GM23338 (cell line): ENCODE results near the gene EPB41L4A.

ENCODE experiments used
- CREB1 ChIP-seq: fragments of 250-450 bp; sonication (Bioruptor Pico); IDR thresholded peaks from 2 replicates; pipeline ENCODE4 v1.5.0; 2020; ENCODE audit warnings: low read depth, mild to moderate bottlenecking, moderate library complexity
- EZH2 ChIP-seq: fragments of 200-600 bp; sonication (generic); IDR thresholded peaks from one replicate; pipeline ENCODE4 v1.8.0; 2017; ENCODE audit warnings: antibody characterized with exemption, mild to moderate bottlenecking, low read depth; ENCODE audit not compliant: unreplicated experiment
- EZH2phosphoT487 ChIP-seq: fragments of 200-600 bp; sonication (generic); IDR thresholded peaks from one replicate; pipeline ENCODE4 v1.8.1; 2018; ENCODE audit warnings: antibody characterized with exemption; ENCODE audit not compliant: unreplicated experiment
- JUNB ChIP-seq: IDR thresholded peaks from one replicate; pipeline ENCODE4 v1.6.1; 2016; ENCODE audit warnings: antibody characterized with exemption; ENCODE audit not compliant: unreplicated experiment
- POLR2AphosphoS5 ChIP-seq: IDR thresholded peaks from 2 replicates; pipeline ENCODE4 v1.6.1; 2016; ENCODE audit warnings: antibody characterized with exemption, low read depth
- STAT1 ChIP-seq: IDR thresholded peaks from one replicate; pipeline ENCODE4 v1.6.1; 2016; ENCODE audit warnings: antibody characterized with exemption; ENCODE audit not compliant: unreplicated experiment
- TF ChIP-seq, protein P1 (sequence below), 2 experiments: fragments of 200-600 bp in 1 of 2; sonication (generic) in 1 of 2; conservative IDR thresholded peaks; 2 replicates each; pipeline versions ENCODE4 v1.5.1 to v1.6.1; 2016 to 2017; ENCODE audit warnings: antibody characterized with exemption in 2 of 2, low read depth in 2 of 2, mild to moderate bottlenecking in 2 of 2, moderate library complexity in 1 of 2
- TF ChIP-seq, protein P2 (sequence below): fragments of 250-450 bp; sonication (Bioruptor Pico); IDR thresholded peaks from 2 replicates; pipeline ENCODE4 v1.5.0; 2020; ENCODE audit warnings: mild to moderate bottlenecking, moderate library complexity
- TF ChIP-seq, protein P3 (sequence below): IDR thresholded peaks from one replicate; pipeline ENCODE4 v1.6.1; 2018; ENCODE audit warnings: antibody characterized with exemption; ENCODE audit not compliant: unreplicated experiment

DNA sequence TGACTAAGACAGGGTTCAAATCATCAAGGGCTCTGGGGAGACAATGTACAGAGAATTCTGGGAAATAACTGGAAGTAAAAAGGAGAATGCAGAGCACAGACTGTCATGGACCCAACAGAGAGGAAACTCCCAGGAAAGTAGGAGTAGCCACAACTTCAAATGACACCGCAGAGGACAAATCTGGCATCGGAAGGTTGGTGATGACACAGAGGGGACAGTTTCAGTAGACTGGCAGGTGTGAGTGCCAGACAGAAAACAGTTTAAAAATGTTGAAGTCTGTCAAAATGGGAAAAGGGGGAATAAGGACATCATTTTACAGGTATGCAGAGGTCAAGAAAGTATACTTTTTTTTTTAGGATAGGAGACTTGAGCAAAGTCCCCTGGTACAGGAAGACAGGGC lies 70.2 kb downstream of the EPB41L4A start:
- TF ChIP-seq, protein P1, sequence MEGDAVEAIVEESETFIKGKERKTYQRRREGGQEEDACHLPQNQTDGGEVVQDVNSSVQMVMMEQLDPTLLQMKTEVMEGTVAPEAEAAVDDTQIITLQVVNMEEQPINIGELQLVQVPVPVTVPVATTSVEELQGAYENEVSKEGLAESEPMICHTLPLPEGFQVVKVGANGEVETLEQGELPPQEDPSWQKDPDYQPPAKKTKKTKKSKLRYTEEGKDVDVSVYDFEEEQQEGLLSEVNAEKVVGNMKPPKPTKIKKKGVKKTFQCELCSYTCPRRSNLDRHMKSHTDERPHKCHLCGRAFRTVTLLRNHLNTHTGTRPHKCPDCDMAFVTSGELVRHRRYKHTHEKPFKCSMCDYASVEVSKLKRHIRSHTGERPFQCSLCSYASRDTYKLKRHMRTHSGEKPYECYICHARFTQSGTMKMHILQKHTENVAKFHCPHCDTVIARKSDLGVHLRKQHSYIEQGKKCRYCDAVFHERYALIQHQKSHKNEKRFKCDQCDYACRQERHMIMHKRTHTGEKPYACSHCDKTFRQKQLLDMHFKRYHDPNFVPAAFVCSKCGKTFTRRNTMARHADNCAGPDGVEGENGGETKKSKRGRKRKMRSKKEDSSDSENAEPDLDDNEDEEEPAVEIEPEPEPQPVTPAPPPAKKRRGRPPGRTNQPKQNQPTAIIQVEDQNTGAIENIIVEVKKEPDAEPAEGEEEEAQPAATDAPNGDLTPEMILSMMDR (conservative IDR thresholded peaks at IDR 0.05; ENCODE audit: low read depth in 2 of 2) = no peak
- no peak for TF ChIP-seq EZH2
- TF ChIP-seq EZH2phosphoT487 = no peak
- no peak for TF ChIP-seq POLR2AphosphoS5
- TF ChIP-seq CREB1 (CRISPR knock-in tag) = no peak
- TF ChIP-seq, protein P2, sequence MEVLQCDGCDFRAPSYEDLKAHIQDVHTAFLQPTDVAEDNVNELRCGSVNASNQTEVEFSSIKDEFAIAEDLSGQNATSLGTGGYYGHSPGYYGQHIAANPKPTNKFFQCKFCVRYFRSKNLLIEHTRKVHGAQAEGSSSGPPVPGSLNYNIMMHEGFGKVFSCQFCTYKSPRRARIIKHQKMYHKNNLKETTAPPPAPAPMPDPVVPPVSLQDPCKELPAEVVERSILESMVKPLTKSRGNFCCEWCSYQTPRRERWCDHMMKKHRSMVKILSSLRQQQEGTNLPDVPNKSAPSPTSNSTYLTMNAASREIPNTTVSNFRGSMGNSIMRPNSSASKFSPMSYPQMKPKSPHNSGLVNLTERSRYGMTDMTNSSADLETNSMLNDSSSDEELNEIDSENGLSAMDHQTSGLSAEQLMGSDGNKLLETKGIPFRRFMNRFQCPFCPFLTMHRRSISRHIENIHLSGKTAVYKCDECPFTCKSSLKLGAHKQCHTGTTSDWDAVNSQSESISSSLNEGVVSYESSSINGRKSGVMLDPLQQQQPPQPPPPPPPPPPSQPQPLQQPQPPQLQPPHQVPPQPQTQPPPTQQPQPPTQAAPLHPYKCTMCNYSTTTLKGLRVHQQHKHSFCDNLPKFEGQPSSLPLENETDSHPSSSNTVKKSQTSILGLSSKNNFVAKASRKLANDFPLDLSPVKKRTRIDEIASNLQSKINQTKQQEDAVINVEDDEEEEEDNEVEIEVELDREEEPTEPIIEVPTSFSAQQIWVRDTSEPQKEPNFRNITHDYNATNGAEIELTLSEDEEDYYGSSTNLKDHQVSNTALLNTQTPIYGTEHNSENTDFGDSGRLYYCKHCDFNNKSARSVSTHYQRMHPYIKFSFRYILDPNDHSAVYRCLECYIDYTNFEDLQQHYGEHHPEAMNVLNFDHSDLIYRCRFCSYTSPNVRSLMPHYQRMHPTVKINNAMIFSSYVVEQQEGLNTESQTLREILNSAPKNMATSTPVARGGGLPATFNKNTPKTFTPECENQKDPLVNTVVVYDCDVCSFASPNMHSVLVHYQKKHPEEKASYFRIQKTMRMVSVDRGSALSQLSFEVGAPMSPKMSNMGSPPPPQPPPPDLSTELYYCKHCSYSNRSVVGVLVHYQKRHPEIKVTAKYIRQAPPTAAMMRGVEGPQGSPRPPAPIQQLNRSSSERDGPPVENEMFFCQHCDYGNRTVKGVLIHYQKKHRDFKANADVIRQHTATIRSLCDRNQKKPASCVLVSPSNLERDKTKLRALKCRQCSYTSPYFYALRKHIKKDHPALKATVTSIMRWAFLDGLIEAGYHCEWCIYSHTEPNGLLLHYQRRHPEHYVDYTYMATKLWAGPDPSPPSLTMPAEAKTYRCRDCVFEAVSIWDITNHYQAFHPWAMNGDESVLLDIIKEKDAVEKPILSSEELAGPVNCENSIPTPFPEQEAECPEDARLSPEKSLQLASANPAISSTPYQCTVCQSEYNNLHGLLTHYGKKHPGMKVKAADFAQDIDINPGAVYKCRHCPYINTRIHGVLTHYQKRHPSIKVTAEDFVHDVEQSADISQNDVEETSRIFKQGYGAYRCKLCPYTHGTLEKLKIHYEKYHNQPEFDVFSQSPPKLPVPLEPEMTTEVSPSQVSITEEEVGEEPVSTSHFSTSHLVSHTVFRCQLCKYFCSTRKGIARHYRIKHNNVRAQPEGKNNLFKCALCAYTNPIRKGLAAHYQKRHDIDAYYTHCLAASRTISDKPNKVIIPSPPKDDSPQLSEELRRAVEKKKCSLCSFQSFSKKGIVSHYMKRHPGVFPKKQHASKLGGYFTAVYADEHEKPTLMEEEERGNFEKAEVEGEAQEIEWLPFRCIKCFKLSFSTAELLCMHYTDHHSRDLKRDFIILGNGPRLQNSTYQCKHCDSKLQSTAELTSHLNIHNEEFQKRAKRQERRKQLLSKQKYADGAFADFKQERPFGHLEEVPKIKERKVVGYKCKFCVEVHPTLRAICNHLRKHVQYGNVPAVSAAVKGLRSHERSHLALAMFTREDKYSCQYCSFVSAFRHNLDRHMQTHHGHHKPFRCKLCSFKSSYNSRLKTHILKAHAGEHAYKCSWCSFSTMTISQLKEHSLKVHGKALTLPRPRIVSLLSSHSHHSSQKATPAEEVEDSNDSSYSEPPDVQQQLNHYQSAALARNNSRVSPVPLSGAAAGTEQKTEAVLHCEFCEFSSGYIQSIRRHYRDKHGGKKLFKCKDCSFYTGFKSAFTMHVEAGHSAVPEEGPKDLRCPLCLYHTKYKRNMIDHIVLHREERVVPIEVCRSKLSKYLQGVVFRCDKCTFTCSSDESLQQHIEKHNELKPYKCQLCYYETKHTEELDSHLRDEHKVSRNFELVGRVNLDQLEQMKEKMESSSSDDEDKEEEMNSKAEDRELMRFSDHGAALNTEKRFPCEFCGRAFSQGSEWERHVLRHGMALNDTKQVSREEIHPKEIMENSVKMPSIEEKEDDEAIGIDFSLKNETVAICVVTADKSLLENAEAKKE (CRISPR knock-in tag) = no peak
- TF ChIP-seq JUNB = no peak
- TF ChIP-seq STAT1 = no peak
- TF ChIP-seq, protein P3, sequence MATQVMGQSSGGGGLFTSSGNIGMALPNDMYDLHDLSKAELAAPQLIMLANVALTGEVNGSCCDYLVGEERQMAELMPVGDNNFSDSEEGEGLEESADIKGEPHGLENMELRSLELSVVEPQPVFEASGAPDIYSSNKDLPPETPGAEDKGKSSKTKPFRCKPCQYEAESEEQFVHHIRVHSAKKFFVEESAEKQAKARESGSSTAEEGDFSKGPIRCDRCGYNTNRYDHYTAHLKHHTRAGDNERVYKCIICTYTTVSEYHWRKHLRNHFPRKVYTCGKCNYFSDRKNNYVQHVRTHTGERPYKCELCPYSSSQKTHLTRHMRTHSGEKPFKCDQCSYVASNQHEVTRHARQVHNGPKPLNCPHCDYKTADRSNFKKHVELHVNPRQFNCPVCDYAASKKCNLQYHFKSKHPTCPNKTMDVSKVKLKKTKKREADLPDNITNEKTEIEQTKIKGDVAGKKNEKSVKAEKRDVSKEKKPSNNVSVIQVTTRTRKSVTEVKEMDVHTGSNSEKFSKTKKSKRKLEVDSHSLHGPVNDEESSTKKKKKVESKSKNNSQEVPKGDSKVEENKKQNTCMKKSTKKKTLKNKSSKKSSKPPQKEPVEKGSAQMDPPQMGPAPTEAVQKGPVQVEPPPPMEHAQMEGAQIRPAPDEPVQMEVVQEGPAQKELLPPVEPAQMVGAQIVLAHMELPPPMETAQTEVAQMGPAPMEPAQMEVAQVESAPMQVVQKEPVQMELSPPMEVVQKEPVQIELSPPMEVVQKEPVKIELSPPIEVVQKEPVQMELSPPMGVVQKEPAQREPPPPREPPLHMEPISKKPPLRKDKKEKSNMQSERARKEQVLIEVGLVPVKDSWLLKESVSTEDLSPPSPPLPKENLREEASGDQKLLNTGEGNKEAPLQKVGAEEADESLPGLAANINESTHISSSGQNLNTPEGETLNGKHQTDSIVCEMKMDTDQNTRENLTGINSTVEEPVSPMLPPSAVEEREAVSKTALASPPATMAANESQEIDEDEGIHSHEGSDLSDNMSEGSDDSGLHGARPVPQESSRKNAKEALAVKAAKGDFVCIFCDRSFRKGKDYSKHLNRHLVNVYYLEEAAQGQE = no peak
